Measurements from ENCODE around the gene WWC1. TPM values are rescaled to one million over a fixed set of nuclear protein-coding genes. Genes with fewer than 3 reads are reported as not detected.

The WWC1 gene
- total RNA-seq, 1 donor from 2014 or later = 48.6 TPM

GRCh38 chr5:168364151-168364661 lies 72.8 kb downstream of the WWC1 start:
- Histone ChIP-seq H3K27me3 (ENCODE audit: insufficient read depth, low read length) (no peaks in the 10 kb centered on the region), H4K20me1 (ENCODE audit: insufficient read depth, low read length) (no peaks in the 10 kb centered on the region), H3K4me2 (ENCODE audit: low read length) (peak overlapping the region; percentile 74), H3K9me3 (ENCODE audit: insufficient read depth, low read depth, low read length) (no peaks in the 10 kb centered on the region), H3K4me3 (ENCODE audit: insufficient read depth, low read depth, low read length) (no peak overlapping the region), H3K36me3 (ENCODE audit: insufficient read depth, low read length) (no peaks in the 10 kb centered on the region), H3K9ac (ENCODE audit: low read length) (no peak overlapping the region), H3K79me2 (ENCODE audit: insufficient read depth, low read length) (no peaks in the 10 kb centered on the region), H2AFZ (ENCODE audit: low read depth, low read length) (no peak overlapping the region), H3K27ac (ENCODE audit: low read depth, low read length) (peak overlapping the region; percentile 75), H3K4me1 (ENCODE audit: insufficient read depth, low read length) (peaks cover 31% of the 10 kb centered on the region)
- H3K27me3 Mint-ChIP-seq (ENCODE audit: low read depth, unreplicated experiment) = no peaks in the 10 kb centered on the region
- H3K36me3 Mint-ChIP-seq (ENCODE audit: low read depth, unreplicated experiment) = peaks cover 3% of the 10 kb centered on the region
- FAIRE-seq (no peak), DNase-seq (ENCODE audit: low read depth) (peak; percentile 85)
- H3K4me3 Mint-ChIP-seq (ENCODE audit: unreplicated experiment) = no peak overlapping the region
- peaks cover 47% of the 10 kb centered on the region for H3K4me1 Mint-ChIP-seq (ENCODE audit: low read depth, unreplicated experiment)
- H3K27ac Mint-ChIP-seq (ENCODE audit: unreplicated experiment) = peak overlapping the region; percentile 90
- H3K9me3 Mint-ChIP-seq (ENCODE audit: unreplicated experiment) = no peaks in the 10 kb centered on the region
- TF ChIP-seq, protein P1, sequence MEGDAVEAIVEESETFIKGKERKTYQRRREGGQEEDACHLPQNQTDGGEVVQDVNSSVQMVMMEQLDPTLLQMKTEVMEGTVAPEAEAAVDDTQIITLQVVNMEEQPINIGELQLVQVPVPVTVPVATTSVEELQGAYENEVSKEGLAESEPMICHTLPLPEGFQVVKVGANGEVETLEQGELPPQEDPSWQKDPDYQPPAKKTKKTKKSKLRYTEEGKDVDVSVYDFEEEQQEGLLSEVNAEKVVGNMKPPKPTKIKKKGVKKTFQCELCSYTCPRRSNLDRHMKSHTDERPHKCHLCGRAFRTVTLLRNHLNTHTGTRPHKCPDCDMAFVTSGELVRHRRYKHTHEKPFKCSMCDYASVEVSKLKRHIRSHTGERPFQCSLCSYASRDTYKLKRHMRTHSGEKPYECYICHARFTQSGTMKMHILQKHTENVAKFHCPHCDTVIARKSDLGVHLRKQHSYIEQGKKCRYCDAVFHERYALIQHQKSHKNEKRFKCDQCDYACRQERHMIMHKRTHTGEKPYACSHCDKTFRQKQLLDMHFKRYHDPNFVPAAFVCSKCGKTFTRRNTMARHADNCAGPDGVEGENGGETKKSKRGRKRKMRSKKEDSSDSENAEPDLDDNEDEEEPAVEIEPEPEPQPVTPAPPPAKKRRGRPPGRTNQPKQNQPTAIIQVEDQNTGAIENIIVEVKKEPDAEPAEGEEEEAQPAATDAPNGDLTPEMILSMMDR (IDR thresholded peaks at IDR 0.05; ENCODE audit: insufficient read depth, low read depth, low read length) = no peak
- TF ChIP-seq EZH2 (IDR thresholded peaks at IDR 0.05; ENCODE audit: insufficient read depth, low read length) = no peak

GRCh38 chr5:168364750-168365550 lies 73.5 kb downstream of the WWC1 start:
- Histone ChIP-seq H3K4me1 (ENCODE audit: insufficient read depth, low read length) (peaks cover 31% of the 10 kb centered on the region), H3K79me2 (ENCODE audit: insufficient read depth, low read length) (no peaks in the 10 kb centered on the region), H3K4me3 (ENCODE audit: insufficient read depth, low read depth, low read length) (no peak overlapping the region), H3K27me3 (ENCODE audit: insufficient read depth, low read length) (no peaks in the 10 kb centered on the region), H3K36me3 (ENCODE audit: insufficient read depth, low read length) (no peaks in the 10 kb centered on the region), H2AFZ (ENCODE audit: low read depth, low read length) (peak overlapping the region; percentile 12), H3K9ac (ENCODE audit: low read length) (peak overlapping the region; percentile 62), H3K27ac (ENCODE audit: low read depth, low read length) (peak overlapping the region; percentile 75), H3K9me3 (ENCODE audit: insufficient read depth, low read depth, low read length) (no peaks in the 10 kb centered on the region), H3K4me2 (ENCODE audit: low read length) (peak overlapping the region; percentile 74), H4K20me1 (ENCODE audit: insufficient read depth, low read length) (no peaks in the 10 kb centered on the region)
- Mint-ChIP-seq H3K27me3 (ENCODE audit: low read depth, unreplicated experiment) (no peaks in the 10 kb centered on the region), H3K9me3 (ENCODE audit: unreplicated experiment) (no peaks in the 10 kb centered on the region), H3K4me3 (ENCODE audit: unreplicated experiment) (no peak overlapping the region), H3K4me1 (ENCODE audit: low read depth, unreplicated experiment) (peaks cover 47% of the 10 kb centered on the region), H3K27ac (ENCODE audit: unreplicated experiment) (peak overlapping the region; percentile 90), H3K36me3 (ENCODE audit: low read depth, unreplicated experiment) (peaks cover 3% of the 10 kb centered on the region)
- no peak for FAIRE-seq
- TF ChIP-seq, protein P1 (IDR thresholded peaks at IDR 0.05; ENCODE audit: insufficient read depth, low read depth, low read length) = no peak
- peak; percentile 32 for DNase-seq (ENCODE audit: low read depth)

DNA sequence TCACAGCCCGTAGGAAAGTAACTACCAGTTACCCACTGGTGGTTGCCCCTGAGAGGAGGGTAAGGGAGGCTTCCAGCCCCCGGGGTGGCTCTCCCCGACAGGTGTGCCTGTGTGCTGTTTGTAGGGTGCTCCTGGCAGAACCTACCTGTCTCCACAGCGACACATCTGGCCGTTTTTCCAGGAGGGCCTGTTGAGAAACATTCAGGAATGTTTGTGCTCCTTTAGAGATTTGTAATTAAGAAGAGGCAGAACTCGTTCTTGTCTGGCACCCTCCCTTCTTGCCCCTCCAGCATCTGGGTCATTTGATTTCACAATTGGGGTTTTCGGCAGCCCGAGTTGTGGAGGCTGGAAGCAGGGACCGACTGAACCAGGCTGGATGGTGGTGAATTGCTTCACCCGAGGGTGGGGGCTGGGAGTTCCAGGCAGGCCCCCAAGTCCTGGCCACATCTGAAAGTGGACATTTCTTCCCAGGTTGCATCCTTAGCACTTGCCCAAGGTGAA lies 74.2 kb downstream of the WWC1 start:
- TF ChIP-seq EZH2 (IDR thresholded peaks at IDR 0.05; ENCODE audit: insufficient read depth, low read length) = no peak
- TF ChIP-seq, protein P1 (IDR thresholded peaks at IDR 0.05; ENCODE audit: insufficient read depth, low read depth, low read length) = peak; percentile 24
- FAIRE-seq = no peak
- H3K27me3 ChIP-seq (ENCODE audit: insufficient read depth, low read length) = no peaks in the 10 kb centered on the region
- peak overlapping the region; percentile 75 for H3K27ac ChIP-seq (ENCODE audit: low read depth, low read length)
- Mint-ChIP-seq H3K36me3 (ENCODE audit: low read depth, unreplicated experiment) (peaks cover 3% of the 10 kb centered on the region), H3K27me3 (ENCODE audit: low read depth, unreplicated experiment) (no peaks in the 10 kb centered on the region), H3K27ac (ENCODE audit: unreplicated experiment) (peak overlapping the region; percentile 90), H3K4me3 (ENCODE audit: unreplicated experiment) (no peak overlapping the region), H3K9me3 (ENCODE audit: unreplicated experiment) (no peaks in the 10 kb centered on the region), H3K4me1 (ENCODE audit: low read depth, unreplicated experiment) (peaks cover 41% of the 10 kb centered on the region)
- no peaks in the 10 kb centered on the region for H3K36me3 ChIP-seq (ENCODE audit: insufficient read depth, low read length)
- no peaks in the 10 kb centered on the region for H3K79me2 ChIP-seq (ENCODE audit: insufficient read depth, low read length)
- H3K9ac ChIP-seq (ENCODE audit: low read length) = peak overlapping the region; percentile 62
- no peaks in the 10 kb centered on the region for H3K9me3 ChIP-seq (ENCODE audit: insufficient read depth, low read depth, low read length)
- no peak overlapping the region for H3K4me3 ChIP-seq (ENCODE audit: insufficient read depth, low read depth, low read length)
- H3K4me1 ChIP-seq (ENCODE audit: insufficient read depth, low read length) = peaks cover 31% of the 10 kb centered on the region
- peak overlapping the region; percentile 74 for H3K4me2 ChIP-seq (ENCODE audit: low read length)
- peak; percentile 8 for DNase-seq (ENCODE audit: low read depth)
- no peaks in the 10 kb centered on the region for H4K20me1 ChIP-seq (ENCODE audit: insufficient read depth, low read length)
- H2AFZ ChIP-seq (ENCODE audit: low read depth, low read length) = peak overlapping the region; percentile 12
